Kidney (tissue), 22 donors: ENCODE data around the gene CASTOR1. TPM values are rescaled to one million over a fixed set of nuclear protein-coding genes. Genes with fewer than 3 reads are reported as not detected.
"Not testable (repeated sequence)": the region's sequence is repeated elsewhere in the genome, so short reads cannot be mapped to it uniquely, and the experiment has no call there.

Experiments
- DNase-seq, 5 donors: peaks; one replicate each; pipeline ENCODE4 v3.0.0-alpha.2; 2013 to 2020
- FAIRE-seq: peaks from 2 replicates; lab custom pipeline; 2012; peaks lifted over from hg19 to GRCh38; lab: Jason Lieb, UNC
- H3K27ac ChIP-seq, 2 donors: one replicate each; pipeline ENCODE4 v1.7.0; 2013; ENCODE audit warnings: low read depth in 2 of 2, low read length in 2 of 2, inconsistent platforms in 1 of 2
- H3K27me3 ChIP-seq: one replicate; pipeline ENCODE4 v1.7.1; 2013; ENCODE audit warnings: low read length, inconsistent platforms; ENCODE audit not compliant: control insufficient read depth, insufficient read depth
- H3K36me3 ChIP-seq, 3 donors: one replicate each; pipeline versions ENCODE4 v1.7.0 to v1.7.1; 2013; ENCODE audit warnings: low read length in 3 of 3, control low read depth in 1 of 3, inconsistent platforms in 1 of 3; ENCODE audit not compliant: insufficient read depth in 3 of 3, control insufficient read depth in 2 of 3
- H3K4me1 ChIP-seq, 3 donors: one replicate each; pipeline versions ENCODE4 v1.7.0 to v1.7.1; 2013; ENCODE audit warnings: low read length in 3 of 3, inconsistent platforms in 1 of 3, low read depth in 1 of 3; ENCODE audit not compliant: control insufficient read depth in 2 of 3, insufficient read depth in 2 of 3
- H3K4me3 ChIP-seq, 3 donors: one replicate each; pipeline versions ENCODE4 v1.7.0 to v1.8.1; 2013; ENCODE audit warnings: low read length in 3 of 3, control low read depth in 1 of 3, inconsistent platforms in 1 of 3
- H3K9ac ChIP-seq, 3 donors: one replicate each; pipeline versions ENCODE4 v1.7.0 to v1.7.1; 2013; ENCODE audit warnings: low read length in 3 of 3, control low read depth in 1 of 3, inconsistent platforms in 1 of 3
- H3K9me3 ChIP-seq, 3 donors: one replicate each; pipeline versions ENCODE4 v1.7.0 to v1.7.1; 2013; ENCODE audit warnings: low read length in 3 of 3, control low read depth in 1 of 3, inconsistent platforms in 1 of 3; ENCODE audit not compliant: control insufficient read depth in 2 of 3, insufficient read depth in 1 of 3
- CTCF ChIP-seq: IDR thresholded peaks from 3 replicates; pipeline ENCODE4 v1.5.1; 2012; ENCODE audit warnings: mild to moderate bottlenecking, moderate library complexity, borderline replicate concordance; ENCODE audit not compliant: insufficient read depth; ENCODE audit errors: extremely low read depth
- intact Hi-C: fragments of 100-400 bp; cut with DNase I; formaldehyde crosslinking; loops from one replicate; pipeline ENCODE4 v1.11.1; 2022
- long read RNA-seq, 10 donors: library from polyadenylated mRNA in 1 of 10; unstranded in 1 of 10; transcript quantifications; one replicate each; pipeline ENCODE4 v2.0.0 and lab custom pipeline, GENCODE V29; 2021 to 2026
- polyA plus RNA-seq: library from polyadenylated mRNA; stranded (reverse); fragments of 350-450 nt; fragmentation: Illumina TruSeq; extraction: RNeasy Lipid Tissue Mini Kit (QIAGEN cat#74804); gene quantifications from one replicate; pipeline ENCODE4 v1.2.3, GENCODE V29; 2014; ENCODE audit warnings: low read depth, low replicate concordance; ENCODE audit not compliant: insufficient read depth
- total RNA-seq: library from RNA; stranded (reverse); fragmentation: NEBNext Ultra II Directional; extraction: Animal tissue kit (Norgen Biotek cat#: 25700); gene quantifications from one replicate; pipeline ENCODE4 v1.2.1, GENCODE V29; 2021
- donor health status: control.
- donor health status: control.
- donor health status: control.
- donor health status: control.
- donor health status: control.
- donor health status: DM: yes; HTN: yes; CAD: no.
- donor health status: Normal renal cell carcinoma (clear cell type).

The CASTOR1 gene
- total RNA-seq (16.5 TPM), polyA plus RNA-seq (71.7 TPM)
- long read RNA-seq, donor 1, partial matches to known transcripts = 0 of 3 reads
- long read RNA-seq, donor 1, other reads (novel, unspliced or antisense) = 0 of 3 reads
- long read RNA-seq, donor 2, transcript CASTOR1-202 (9 exons, 1,623 nt) = major isoform, 5 of 5 reads
- long read RNA-seq, donor 2, partial matches to known transcripts = 0 of 5 reads
- long read RNA-seq, donor 2, other reads (novel, unspliced or antisense) = 0 of 5 reads
- long read RNA-seq, donor 3, partial matches to known transcripts = 0 of 3 reads
- long read RNA-seq, donor 3, other reads (novel, unspliced or antisense) = 0 of 3 reads
- long read RNA-seq, donor 4, partial matches to known transcripts = 0 of 5 reads
- long read RNA-seq, donor 4, other reads (novel, unspliced or antisense) = 0 of 5 reads
- long read RNA-seq, donor 5 = 0 reads
- long read RNA-seq, donor 6, partial matches to known transcripts = 0 of 1 reads
- long read RNA-seq, donor 6, other reads (novel, unspliced or antisense) = 0 of 1 reads
- long read RNA-seq, donor 7, transcript CASTOR1-202 (9 exons, 1,623 nt) = major isoform, 7 of 19 reads
- long read RNA-seq, donor 7, partial matches to known transcripts = 0 of 19 reads
- long read RNA-seq, donor 7, other reads (novel, unspliced or antisense) = 12 of 19 reads
- long read RNA-seq, donor 8 = 0 reads
- long read RNA-seq, donor 9, partial matches to known transcripts = 0 of 1 reads
- long read RNA-seq, donor 9, other reads (novel, unspliced or antisense) = 0 of 1 reads
- long read RNA-seq, donor 10 = 0 reads

- H3K4me3 ChIP-seq = peak within 1 kb of the TSS; percentile 63 to 81 (median 66)
- no peaks in the 10 kb centered on the region for H3K27me3 ChIP-seq
- DNase-seq = peak; percentile 98 to 100 (median 99)
- no peaks in the 10 kb centered on the region for H3K9me3 ChIP-seq
- no peak for TF ChIP-seq CTCF
- H3K27ac ChIP-seq = peak within 1 kb of the TSS; percentile 91 to 93
- peaks cover 0 to 33% (median 31%) of the 10 kb centered on the region in 3 donors for H3K4me1 ChIP-seq
- peaks cover 0 to 33% (median 16%) of the 10 kb centered on the region in 3 donors for H3K36me3 ChIP-seq
- no peak for FAIRE-seq
- intact Hi-C loops = no loop called here
- H3K9ac ChIP-seq = peak within 1 kb of the TSS in 2 of 3 donors; percentile 68 to 76
These were observed at the start of gene CASTOR1 for GRCh38 chr22:30289141-30289979. TSS of gene CASTOR1 (minus strand) at chr22:30289505. CDS start at chr22:30289497, 8 bp downstream.

GRCh38 chr22:30338802-30339201 is 49.5 kb upstream of the CASTOR1 start:
- Histone ChIP-seq H3K27ac (no peak overlapping the region), H3K27me3 (no peaks in the 10 kb centered on the region), H3K9me3 (no peaks in the 10 kb centered on the region), H3K36me3 (peaks cover 21 to 90% (median 89%) of the 10 kb centered on the region in 3 donors), H3K9ac (no peak overlapping the region), H3K4me3 (no peak overlapping the region), H3K4me1 (no peaks in the 10 kb centered on the region)
- intact Hi-C loops = no loop called here
- no peak for TF ChIP-seq CTCF
- FAIRE-seq (no peak), DNase-seq (no peak)

- H3K36me3 ChIP-seq = peaks cover 21 to 90% (median 90%) of the 10 kb centered on the region in 3 donors
- DNase-seq, H3K4me3 ChIP-seq, H3K9me3 ChIP-seq, H3K9ac ChIP-seq, H3K4me1 ChIP-seq, intact Hi-C loops, FAIRE-seq, H3K27ac ChIP-seq, H3K27me3 ChIP-seq: not testable (repeated sequence)
These were observed 49.0 kb upstream of the CASTOR1 start for GRCh38 chr22:30338341-30338740.
